OCI-M1 (cell line): ENCODE data around the gene HAGH.

ENCODE experiments used
- DNase-seq: peaks from one replicate; lab custom pipeline; 2025; lab: John Stamatoyannopoulos, UW

Gene HAGH

GRCh38 chr16:1831186-1832075, 4.8 kb upstream of the HAGH start:
- no peak for DNase-seq

GRCh38 chr16:1830213-1830612, 3.6 kb upstream of the HAGH start:
- DNase-seq = no peak

DNA sequence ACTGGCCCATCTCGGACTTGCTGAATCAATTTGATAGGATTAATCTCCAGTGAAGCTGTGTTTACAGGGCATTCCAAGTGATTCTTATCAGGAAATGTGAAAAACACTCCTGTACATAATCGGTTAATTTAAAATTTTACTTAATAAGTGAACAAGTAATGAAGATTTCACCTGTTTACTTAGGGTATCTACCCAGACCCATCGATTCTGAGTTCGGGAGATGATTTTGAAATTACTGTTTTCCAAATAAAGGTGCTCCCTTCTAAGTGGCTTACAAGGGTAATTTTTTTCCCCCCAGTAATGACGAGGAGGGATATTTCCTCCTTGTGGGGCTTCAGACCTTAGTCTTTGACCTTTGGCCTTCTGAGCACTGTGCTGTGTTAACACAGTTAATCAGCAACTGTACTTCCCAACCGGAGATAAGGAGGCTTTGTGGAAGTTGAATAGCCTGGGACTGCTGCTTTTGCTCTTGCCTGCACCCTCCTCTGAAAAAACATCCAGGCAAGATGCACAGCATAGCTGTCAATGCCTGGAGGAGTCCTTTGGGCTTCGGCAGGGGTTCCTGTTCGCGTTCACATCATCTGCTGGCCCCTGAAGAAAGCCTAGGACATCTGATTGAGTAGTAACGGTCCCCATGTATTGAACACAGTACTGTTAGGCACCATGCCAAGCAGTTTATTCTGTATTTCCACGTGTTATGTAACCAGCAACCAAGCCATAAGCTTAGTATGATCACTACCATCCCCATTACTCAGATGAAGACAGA, 2.2 kb upstream of the HAGH start:
- peak; percentile 55 for DNase-seq

- DNase-seq = peak; percentile 73
Observed at GRCh38 chr16:1825864-1826690, 548 bp downstream of the HAGH start.

DNA sequence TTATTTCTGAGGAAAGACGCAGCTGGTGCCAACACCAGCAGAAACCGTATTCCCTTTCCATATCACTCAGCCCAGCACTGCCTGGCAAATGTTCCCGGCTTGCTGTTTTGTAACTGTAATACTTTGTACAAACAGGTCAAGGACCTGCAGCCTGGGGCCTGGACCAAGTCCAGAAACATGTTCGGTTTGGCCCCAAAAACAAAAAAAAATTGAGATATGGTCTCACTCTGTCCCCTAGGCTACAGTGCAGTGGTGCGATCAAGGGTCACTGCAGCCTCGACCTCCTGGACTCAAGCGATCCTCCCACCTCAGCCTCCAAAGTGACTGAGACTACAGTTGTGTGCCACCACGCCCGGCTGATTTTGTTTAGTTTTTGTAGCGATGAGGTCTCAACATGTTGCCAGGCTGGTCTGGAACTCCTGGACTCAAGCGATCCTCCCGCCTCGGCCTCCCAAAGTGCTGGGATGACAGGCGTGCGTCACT, 1.2 kb downstream of the HAGH start:
- DNase-seq = no peak

DNA sequence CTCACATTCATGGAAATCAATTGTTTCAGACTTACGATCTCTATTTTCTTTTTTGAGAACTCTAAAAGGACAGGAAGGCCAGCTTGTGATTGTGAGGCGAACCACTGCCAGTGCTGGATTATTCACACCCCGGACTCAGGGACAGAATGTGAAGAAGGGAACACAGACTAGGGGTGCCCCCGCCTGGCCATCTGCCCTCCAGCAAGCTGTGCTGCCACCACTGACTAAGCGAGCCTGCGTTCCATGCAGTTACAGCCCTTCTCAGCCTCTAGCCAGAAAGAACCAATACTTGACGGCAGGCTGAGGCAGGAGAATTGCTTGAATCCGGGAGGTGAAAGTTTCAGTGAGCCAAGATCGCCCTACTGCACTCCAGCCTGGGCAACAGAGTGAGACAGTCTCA, 2.8 kb downstream of the HAGH start:
- peak; percentile 83 for DNase-seq

DNA sequence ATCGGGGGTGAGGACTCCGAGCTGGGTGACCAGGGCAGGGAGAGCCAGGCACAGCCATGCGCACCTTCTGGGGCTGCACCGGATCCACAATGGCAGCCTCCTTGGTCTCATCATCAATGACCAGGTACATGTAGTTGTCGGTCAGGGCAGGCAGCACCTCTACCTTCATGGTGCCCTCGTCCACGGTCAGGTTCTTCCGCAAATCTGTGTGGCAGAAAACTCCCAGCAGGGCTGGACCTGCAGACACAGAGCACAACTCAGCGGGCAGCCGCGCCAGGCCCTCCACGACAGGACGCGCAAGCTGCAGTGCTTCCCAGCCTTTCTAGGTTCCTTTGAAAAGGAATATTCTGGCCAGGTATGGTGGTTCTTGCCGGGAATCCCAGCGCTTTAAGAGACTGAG, 3.8 kb downstream of the HAGH start:
- no peak for DNase-seq

- no peak for DNase-seq
Observed at GRCh38 chr16:1821861-1822611, 4.6 kb downstream of the HAGH start.

GRCh38 chr16:1820946-1821290, 5.7 kb downstream of the HAGH start:
- no peak for DNase-seq

- no peak for DNase-seq
Observed at GRCh38 chr16:1820096-1820945, 6.3 kb downstream of the HAGH start.

GRCh38 chr16:1819611-1820010, 7.0 kb downstream of the HAGH start:
- no peak for DNase-seq

GRCh38 chr16:1818873-1819525, 7.6 kb downstream of the HAGH start:
- no peak for DNase-seq

DNA sequence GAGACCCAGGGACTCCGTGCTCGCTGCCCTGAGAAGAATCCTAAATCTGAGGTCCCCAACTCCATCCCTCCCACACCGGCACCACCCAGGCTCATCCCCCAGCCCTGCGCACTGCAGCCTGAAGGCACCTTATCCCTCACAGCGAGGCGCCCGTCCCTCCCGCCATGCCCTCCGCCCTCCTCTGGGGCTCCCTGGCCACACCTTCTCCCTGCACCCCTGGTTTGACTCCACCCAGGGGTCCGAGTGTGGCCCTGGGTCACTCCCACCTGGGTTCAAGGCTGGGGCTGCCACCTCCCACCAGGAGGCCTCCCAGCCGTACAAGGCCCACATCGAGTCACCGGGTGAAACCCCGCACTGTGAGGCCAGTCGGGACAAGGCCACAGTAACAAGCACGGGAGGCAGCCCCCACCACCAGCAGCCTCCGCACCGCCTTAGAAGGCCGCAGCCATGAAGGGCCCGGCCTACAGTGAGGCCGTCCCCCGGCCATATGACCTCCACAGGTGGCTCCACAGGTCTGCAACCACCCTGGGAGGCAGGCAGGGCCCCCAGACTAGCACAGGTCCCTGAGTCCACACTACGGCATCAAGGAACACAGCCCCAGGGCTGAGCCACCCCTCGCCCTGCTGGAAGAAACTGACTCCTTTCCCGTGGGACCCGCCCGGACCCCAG, 8.3 kb downstream of the HAGH start:
- no peak for DNase-seq

DNA sequence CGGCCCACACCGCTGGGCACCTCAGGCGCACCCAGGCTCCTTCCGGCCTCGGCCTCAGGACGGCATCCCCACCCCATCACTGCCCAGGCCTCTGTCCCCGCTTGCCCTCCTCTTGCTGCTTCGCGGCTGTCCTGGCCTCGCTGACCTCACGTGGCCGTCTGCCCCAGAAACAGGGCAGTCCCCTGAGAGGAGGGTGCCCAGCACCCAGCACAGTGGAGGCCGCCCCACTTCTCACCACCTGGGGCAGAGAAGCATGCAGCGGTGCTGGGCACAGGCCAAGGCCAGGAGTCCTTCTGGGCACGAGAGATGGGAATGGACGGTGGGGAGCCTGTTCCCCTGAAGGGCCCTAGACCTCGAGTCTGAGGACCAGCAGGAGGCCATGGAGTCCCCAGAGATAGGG, 8.9 kb downstream of the HAGH start:
- DNase-seq = no peak

DNA sequence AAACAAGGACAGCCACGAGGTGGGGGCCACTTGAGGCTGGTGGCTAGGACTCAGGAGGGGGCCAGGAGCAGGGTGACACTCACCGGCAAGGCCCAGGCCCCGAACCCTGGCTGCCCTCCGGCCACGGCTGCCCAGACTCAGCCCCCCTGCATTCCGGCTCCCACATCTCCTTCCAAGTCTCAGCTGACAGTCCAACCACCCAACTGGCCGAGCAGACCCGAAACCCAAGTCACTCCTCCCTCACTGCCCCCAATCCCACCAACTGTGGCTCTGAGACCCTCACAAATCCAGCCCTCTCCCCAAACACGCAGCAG, 9.4 kb downstream of the HAGH start:
- DNase-seq = no peak

DNA sequence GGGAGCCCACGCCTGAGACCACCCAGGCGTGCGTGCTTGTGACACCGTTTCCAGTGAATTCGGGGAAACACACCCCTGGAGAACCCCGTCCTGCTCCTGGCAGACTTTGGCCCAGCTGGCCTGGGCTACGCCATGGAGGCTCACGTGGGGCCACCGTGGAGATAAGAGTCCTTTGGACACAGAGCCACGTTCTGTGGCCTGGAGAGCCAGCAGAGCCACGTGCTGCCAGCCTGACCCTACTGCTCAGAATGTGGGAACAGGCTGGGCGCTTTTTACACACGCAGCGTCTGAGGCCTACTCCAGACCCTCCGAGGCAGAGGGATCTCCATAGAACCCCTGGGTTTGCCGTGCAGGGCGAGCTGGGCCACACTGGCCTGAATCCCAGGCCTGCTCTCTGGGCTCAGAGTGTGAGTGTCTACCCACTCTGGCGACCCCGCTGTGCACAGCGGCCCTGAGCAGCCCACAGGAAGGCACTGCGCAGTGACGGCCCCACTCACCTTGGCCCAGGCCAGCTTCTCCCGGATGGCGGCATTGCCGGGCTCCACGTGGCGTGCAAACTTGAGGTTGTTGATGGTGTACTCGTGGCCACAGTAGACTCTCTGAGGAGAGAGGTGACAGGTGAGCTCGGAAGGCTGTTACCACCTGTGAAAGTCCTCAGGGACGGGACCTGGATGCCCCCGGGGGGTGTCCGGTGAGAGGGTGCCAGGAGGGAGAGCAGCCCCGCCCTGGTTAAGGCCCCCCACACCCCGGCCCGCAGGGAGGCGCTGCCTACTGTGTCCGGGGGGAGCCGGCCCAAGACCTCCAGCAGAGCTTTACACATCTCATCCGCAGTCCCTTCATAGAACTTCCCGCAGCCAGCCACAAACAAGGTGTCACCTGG, 10.0 kb downstream of the HAGH start:
- DNase-seq = no peak

DNA sequence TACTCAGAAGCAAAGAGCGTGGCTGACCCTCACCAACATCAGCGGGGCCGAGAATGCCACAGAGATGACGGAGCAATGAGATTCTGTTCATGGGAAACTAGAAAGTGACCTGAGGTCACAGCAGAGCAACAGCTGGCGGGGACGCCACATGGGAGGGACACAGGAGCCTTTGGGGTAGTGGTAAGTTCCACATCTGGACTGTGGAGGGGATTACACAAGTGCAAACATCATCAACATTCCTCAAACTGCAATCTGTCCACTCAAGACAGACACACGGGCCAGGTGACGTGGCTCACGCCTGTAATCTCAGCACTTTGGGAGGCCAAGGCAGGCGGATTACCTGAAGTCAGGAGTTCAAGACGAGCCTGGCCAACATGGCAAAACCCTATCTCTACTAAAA, 11.2 kb downstream of the HAGH start:
- DNase-seq = no peak

DNA sequence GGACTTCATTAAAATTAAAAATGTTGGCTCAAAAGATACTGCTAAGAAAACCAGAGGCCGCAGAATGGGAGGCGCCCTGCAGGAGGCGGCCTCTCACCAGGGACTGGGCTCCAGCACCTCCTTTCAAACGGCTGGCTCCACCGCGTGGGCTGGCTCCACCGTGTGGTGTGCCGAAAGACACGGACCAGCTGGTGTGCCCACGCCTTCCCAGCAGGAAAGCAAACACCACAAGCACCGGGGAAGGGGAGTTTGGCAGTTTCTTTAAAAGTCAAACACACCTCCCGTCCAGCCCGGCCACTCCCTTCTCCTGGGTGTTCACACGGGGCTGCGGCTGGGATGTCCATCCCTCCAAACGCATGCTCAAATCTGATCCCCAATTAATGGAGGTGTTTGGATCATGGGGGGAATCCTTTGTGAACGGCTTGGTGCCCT, 13.9 kb downstream of the HAGH start:
- DNase-seq = peak; percentile 75

- DNase-seq = no peak
Observed at GRCh38 chr16:1810536-1810935, 16.1 kb downstream of the HAGH start.
